Stomach smooth muscle (tissue), 2 donors: Measurements from ENCODE around the gene STAC.

Experiments
- H3K27ac ChIP-seq: one replicate; pipeline ENCODE4 v1.7.0; 2013; ENCODE audit warnings: mild to moderate bottlenecking, low read length, inconsistent platforms
- H3K27me3 ChIP-seq, 2 donors: one replicate each; pipeline ENCODE4 v1.7.0; 2013; ENCODE audit warnings: low read length in 2 of 2; ENCODE audit not compliant: insufficient read depth in 2 of 2, control insufficient read depth in 1 of 2
- H3K36me3 ChIP-seq, 2 donors: one replicate each; pipeline ENCODE4 v1.7.0; 2013; ENCODE audit warnings: low read length in 2 of 2; ENCODE audit not compliant: control insufficient read depth in 2 of 2, insufficient read depth in 2 of 2
- H3K4me1 ChIP-seq: one replicate; pipeline ENCODE4 v1.7.0; 2013; ENCODE audit warnings: low read length; ENCODE audit not compliant: control insufficient read depth, insufficient read depth
- H3K4me3 ChIP-seq, 2 donors: one replicate each; pipeline ENCODE4 v1.7.0; 2013; ENCODE audit warnings: low read length in 2 of 2
- H3K9ac ChIP-seq, 2 donors: one replicate each; pipeline ENCODE4 v1.7.0; 2013; ENCODE audit warnings: low read length in 2 of 2, mild to moderate bottlenecking in 1 of 2
- H3K9me3 ChIP-seq, 2 donors: one replicate each; pipeline ENCODE4 v1.7.0; 2013; ENCODE audit warnings: low read length in 2 of 2; ENCODE audit not compliant: control insufficient read depth in 2 of 2
- donor health status: healthy.
- donor health status: Pancreatic carcinoma.

STAC gene

DNA sequence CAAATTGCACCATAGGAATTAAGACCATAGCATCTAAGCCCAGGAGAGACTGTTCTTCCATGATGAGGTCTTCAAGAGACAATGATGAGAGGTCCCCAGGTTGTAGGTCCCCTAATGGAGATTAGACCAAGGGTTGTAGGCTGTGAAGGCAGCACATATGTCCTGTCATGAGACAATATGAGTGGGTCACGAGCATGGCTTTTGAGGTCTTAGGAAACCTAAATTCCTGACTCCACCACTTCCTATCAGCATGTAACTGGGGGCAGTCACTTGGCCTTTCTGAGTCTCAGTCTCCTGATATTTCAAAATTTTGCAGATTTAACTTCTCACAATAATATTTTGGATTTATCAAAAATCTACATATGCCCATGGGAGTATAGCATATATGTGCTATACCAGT, 31.3 kb downstream of the STAC start:
- no peak overlapping the region for H3K9ac ChIP-seq

GRCh38 chr3:36416599-36416998, 36.3 kb downstream of the STAC start:
- Histone ChIP-seq H3K4me1 (no peaks in the 10 kb centered on the region), H3K36me3 (no peaks in the 10 kb centered on the region), H3K27me3 (no peaks in the 10 kb centered on the region), H3K27ac (no peak overlapping the region), H3K9me3 (peaks cover 0 to 7% of the 10 kb centered on the region in 2 donors), H3K4me3 (no peak overlapping the region), H3K9ac (no peak overlapping the region)

More for the DNA sequence above, 31.3 kb downstream of the STAC start:
- Histone ChIP-seq H3K36me3 (no peaks in the 10 kb centered on the region), H3K9me3 (peaks cover 0 to 7% of the 10 kb centered on the region in 2 donors), H3K27ac (no peak overlapping the region), H3K4me1 (no peaks in the 10 kb centered on the region), H3K4me3 (no peak overlapping the region), H3K27me3 (no peaks in the 10 kb centered on the region)

DNA sequence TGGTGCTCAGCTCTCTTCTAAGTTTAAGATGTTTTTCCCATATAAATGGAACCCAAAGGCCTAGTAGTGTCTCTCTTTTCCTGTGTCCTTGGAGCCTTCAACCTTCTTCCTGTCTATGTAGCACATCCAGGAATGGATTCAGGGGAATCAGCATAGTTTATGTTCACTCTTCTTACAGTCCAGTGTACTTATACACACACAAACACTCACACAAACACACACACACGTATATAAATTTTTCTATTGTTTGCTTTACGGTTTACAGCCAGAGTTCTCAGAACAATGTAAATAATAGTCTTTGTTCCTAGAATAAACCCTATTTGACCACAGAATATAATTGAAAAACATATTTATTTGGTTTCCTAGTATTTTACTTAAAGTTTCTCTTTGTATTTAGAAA, 36.9 kb downstream of the STAC start:
- Histone ChIP-seq H3K27me3 (no peaks in the 10 kb centered on the region), H3K4me1 (no peaks in the 10 kb centered on the region), H3K4me3 (no peak overlapping the region), H3K9ac (no peak overlapping the region), H3K27ac (no peak overlapping the region), H3K36me3 (no peaks in the 10 kb centered on the region), H3K9me3 (peaks cover 0 to 7% of the 10 kb centered on the region in 2 donors)

DNA sequence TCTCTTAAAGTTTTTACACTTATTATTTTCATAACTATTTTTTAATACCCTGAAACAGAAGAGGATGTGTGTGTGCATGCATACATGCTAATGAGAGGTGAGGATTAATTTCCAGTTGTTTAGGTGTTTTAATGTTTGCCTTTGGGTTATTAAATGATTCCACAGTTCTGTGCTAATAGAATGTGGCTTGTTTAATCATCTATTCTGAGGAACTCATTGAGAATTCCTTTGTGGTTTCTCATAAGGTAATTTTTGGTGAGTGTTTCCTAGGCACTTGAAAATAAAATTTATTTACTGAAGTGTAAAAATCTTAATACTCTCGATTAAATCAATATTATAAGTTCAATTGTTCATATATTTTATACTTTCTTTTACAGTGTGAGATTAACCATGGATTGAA, 38.0 kb downstream of the STAC start:
- H3K4me1 ChIP-seq = no peaks in the 10 kb centered on the region
- no peak overlapping the region for H3K27ac ChIP-seq
- peaks cover 0 to 7% of the 10 kb centered on the region in 2 donors for H3K9me3 ChIP-seq
- H3K9ac ChIP-seq = no peak overlapping the region
- no peak overlapping the region for H3K4me3 ChIP-seq
- no peaks in the 10 kb centered on the region for H3K27me3 ChIP-seq
- no peaks in the 10 kb centered on the region for H3K36me3 ChIP-seq

GRCh38 chr3:36428445-36428844, 48.1 kb downstream of the STAC start:
- H3K9me3 ChIP-seq = no peaks in the 10 kb centered on the region
- no peaks in the 10 kb centered on the region for H3K4me1 ChIP-seq
- no peaks in the 10 kb centered on the region for H3K27me3 ChIP-seq
- H3K4me3 ChIP-seq = no peak overlapping the region
- no peaks in the 10 kb centered on the region for H3K36me3 ChIP-seq
- H3K9ac ChIP-seq = no peak overlapping the region
- no peak overlapping the region for H3K27ac ChIP-seq

DNA sequence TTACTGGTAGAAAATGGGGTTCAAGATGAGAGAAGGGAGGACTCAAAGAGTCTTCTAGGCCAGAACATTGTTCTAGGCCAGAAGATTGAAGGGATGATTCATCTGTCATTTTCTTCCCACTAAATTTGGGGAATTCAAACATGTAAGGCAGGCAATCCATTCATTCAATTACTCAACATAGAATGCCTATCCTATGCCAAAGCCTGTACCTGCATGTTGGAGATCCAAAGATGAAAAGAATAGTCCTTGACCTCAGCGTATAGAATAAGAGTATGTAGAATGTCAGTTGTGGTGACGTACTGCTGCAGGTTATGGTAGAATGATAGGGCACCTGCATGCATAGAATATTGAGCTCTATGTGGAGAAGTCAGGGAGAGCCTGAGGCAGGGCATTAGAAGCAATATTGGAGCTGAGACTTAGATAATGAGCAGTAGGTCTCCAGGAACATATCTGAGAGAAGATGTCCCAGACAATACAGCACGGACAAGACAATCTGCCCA, 49.7 kb downstream of the STAC start:
- Histone ChIP-seq H3K27me3 (no peaks in the 10 kb centered on the region), H3K9ac (no peak overlapping the region), H3K36me3 (no peaks in the 10 kb centered on the region), H3K4me1 (no peaks in the 10 kb centered on the region), H3K27ac (no peak overlapping the region), H3K4me3 (no peak overlapping the region), H3K9me3 (no peaks in the 10 kb centered on the region)

GRCh38 chr3:36433511-36433910, 53.2 kb downstream of the STAC start:
- no peaks in the 10 kb centered on the region for H3K36me3 ChIP-seq
- H3K27ac ChIP-seq = no peak overlapping the region
- H3K9ac ChIP-seq = no peak overlapping the region
- H3K27me3 ChIP-seq = no peaks in the 10 kb centered on the region
- no peak overlapping the region for H3K4me3 ChIP-seq
- peaks cover under 1% of the 10 kb centered on the region for H3K4me1 ChIP-seq
- no peaks in the 10 kb centered on the region for H3K9me3 ChIP-seq

DNA sequence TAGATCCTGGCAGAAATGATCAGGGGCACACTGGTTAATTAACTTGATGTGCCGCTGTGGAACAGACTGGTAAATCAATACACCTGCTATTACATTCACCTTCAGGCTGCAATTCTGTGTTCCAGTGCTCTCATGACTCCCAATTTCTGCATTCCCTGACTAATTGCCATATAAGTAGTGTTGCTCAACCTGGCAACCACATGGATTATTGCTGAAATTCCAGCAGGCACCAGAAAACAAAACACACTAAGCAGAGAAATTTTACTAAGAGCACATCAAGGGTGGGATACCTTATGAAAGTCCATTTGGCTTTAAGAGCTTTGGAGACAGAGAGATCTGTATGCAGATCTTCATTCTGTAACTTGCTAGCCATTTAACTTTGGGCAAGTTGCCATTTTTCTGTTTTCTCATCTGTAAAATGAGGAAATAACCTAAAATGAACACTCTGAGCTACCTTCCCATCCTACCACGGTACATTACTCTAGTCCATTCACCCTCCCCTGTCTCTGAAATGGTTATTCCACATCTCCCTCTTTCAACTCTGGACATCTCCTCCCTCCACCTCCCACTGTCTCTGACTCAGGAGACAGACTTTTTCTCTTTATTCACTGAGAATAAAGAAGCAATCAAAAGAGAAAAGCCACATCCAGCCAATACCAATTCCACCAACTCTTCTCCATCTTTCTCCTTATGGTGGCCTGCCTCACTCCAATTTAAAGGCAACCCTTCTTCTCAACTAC, 54.6 kb downstream of the STAC start:
- no peak overlapping the region for H3K27ac ChIP-seq

DNA sequence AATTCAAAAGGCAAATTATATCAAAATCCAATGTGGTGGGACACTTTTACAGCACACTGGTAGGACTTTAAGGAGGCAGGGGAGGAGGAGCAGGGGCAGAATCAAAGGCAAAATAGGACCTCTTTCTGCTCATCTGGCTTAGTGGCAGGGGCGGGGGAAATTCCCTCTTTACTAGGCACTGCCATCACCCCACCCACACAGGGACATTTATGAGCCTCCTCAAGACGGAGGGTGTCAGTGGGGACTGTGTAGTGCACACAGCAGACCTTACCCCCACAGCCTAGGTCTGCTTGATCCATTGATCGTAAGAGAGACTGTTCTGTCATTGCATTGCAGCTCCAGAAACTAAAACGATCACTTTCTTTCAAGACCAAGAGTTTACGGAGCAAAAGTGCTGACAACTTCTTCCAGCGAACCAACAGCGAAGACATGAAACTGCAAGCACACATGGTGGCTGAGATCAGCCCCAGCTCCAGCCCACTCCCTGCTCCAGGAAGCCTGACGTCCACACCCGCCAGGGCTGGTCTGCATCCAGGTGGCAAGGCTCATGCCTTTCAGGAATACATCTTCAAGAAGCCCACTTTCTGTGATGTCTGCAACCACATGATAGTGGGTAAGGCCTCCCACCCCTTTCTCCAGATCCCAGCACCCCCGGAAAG, 62.9 kb downstream of the STAC start:
- H3K27me3 ChIP-seq = no peaks in the 10 kb centered on the region
- H3K4me1 ChIP-seq = peaks cover 2% of the 10 kb centered on the region
- H3K9ac ChIP-seq = no peak overlapping the region
- no peak overlapping the region for H3K27ac ChIP-seq
- H3K9me3 ChIP-seq = peaks cover 0 to 3% of the 10 kb centered on the region in 2 donors
- no peak overlapping the region for H3K4me3 ChIP-seq
- peaks cover 0 to 4% of the 10 kb centered on the region in 2 donors for H3K36me3 ChIP-seq

More for the DNA sequence above, 54.6 kb downstream of the STAC start:
- no peaks in the 10 kb centered on the region for H3K27me3 ChIP-seq
- H3K4me1 ChIP-seq = peaks cover 2% of the 10 kb centered on the region
- no peak overlapping the region for H3K9ac ChIP-seq
- H3K9me3 ChIP-seq = no peaks in the 10 kb centered on the region
- H3K4me3 ChIP-seq = no peak overlapping the region
- no peaks in the 10 kb centered on the region for H3K36me3 ChIP-seq

DNA sequence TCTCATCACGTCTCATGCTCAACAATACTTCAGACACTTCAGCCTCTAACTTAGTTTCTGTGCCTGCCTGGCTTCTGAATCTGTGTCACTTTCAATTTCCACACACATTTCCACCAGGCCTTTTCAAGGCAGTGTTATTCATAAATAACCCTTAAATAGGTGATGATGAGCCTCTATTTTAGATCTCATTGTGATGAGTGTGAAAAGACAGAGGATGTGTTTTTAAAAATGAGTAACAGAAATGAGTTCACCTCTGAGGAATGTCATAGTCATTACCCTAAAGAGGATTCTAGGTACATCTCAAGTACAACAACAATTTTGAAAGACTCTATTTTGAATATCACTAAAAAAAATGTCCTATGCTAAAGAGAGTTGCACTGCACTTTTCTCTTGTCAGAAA, 64.6 kb downstream of the STAC start:
- Histone ChIP-seq H3K4me3 (no peak overlapping the region), H3K27me3 (no peaks in the 10 kb centered on the region), H3K9ac (no peak overlapping the region), H3K36me3 (peaks cover 0 to 4% of the 10 kb centered on the region in 2 donors), H3K27ac (no peak overlapping the region), H3K9me3 (peaks cover 0 to 3% of the 10 kb centered on the region in 2 donors), H3K4me1 (no peaks in the 10 kb centered on the region)

DNA sequence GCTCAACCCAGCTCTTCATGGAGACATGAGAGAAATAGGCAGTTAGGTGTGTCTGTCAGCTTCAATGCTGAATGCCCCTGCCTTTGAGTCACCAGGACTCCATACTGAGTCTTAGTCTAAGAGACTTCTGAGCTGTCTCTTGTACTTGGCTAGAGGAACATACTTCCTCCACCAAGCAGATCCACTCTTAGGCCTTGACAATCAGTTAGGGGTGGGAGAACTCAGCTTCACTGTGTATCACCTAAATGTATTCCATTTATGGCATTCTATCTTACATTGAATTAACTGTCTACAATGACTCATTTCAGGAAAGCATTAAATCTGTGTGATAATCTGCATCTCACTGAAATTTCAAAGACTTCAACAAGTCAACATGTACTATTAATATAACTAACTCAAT, 66.0 kb downstream of the STAC start:
- H3K27ac ChIP-seq = no peak overlapping the region
- no peaks in the 10 kb centered on the region for H3K4me1 ChIP-seq
- H3K4me3 ChIP-seq = no peak overlapping the region
- H3K9ac ChIP-seq = no peak overlapping the region
- no peaks in the 10 kb centered on the region for H3K27me3 ChIP-seq
- peaks cover 0 to 4% of the 10 kb centered on the region in 2 donors for H3K36me3 ChIP-seq
- no peaks in the 10 kb centered on the region for H3K9me3 ChIP-seq
